ENCODE results near the gene NOTCH1.

The NOTCH1 gene

GRCh38 chr9:136564379-136564988 lies 18.6 kb upstream of the NOTCH1 start:
- Histone ChIP-seq H3K18ac (ENCODE audit: low read length) (no peak overlapping the region), H3K56ac (ENCODE audit: low read length) (peak overlapping the region; percentile 39), H2AK5ac (ENCODE audit: low read length) (no peak overlapping the region), H2BK120ac (ENCODE audit: low read depth, low read length) (no peak overlapping the region), H3K36me3 (ENCODE audit: control insufficient read depth, insufficient read depth, low read length) (no peaks in the 10 kb centered on the region), H3K79me2 (ENCODE audit: control insufficient read depth, insufficient read depth, low read length) (no peaks in the 10 kb centered on the region), H3K23ac (ENCODE audit: low read length) (no peak overlapping the region), H3K9ac (ENCODE audit: low read length) (no peak overlapping the region), H3K4ac (ENCODE audit: low read depth, low read length) (no peak overlapping the region), H3K4me1 (ENCODE audit: control insufficient read depth, low read depth, low read length) (peaks cover 16% of the 10 kb centered on the region), H4K8ac (ENCODE audit: low read depth, low read length) (no peak overlapping the region), H3K4me3 (ENCODE audit: low read length) (no peak overlapping the region), H3K4me2 (ENCODE audit: low read length) (no peak overlapping the region), H4K5ac (ENCODE audit: low read length) (no peak overlapping the region), H2BK15ac (replicated peaks; ENCODE audit: low read depth) (no peak overlapping the region), H3K27me3 (ENCODE audit: insufficient read depth, low read length, poor library complexity) (no peaks in the 10 kb centered on the region), H3K27ac (ENCODE audit: low read depth, low read length) (no peak overlapping the region), H2BK5ac (ENCODE audit: low read length) (no peak overlapping the region), H3K79me1 (ENCODE audit: low read length) (peaks cover 3% of the 10 kb centered on the region)
- no CpG with 5 or more reads among the region's 21 CpGs for WGBS (ENCODE audit: extremely low coverage, insufficient coverage, low lambda C conversion rate)
- DNase-seq: peak; percentile 62

GRCh38 chr9:136563646-136564325 lies 17.9 kb upstream of the NOTCH1 start:
- H3K4me2 ChIP-seq (ENCODE audit: low read length): no peak overlapping the region
- H3K56ac ChIP-seq (ENCODE audit: low read length): no peak overlapping the region
- H2AK5ac ChIP-seq (ENCODE audit: low read length): no peak overlapping the region
- H3K4ac ChIP-seq (ENCODE audit: low read depth, low read length): no peak overlapping the region
- peaks cover 11% of the 10 kb centered on the region for H3K4me1 ChIP-seq (ENCODE audit: control insufficient read depth, low read depth, low read length)
- no peaks in the 10 kb centered on the region for H3K36me3 ChIP-seq (ENCODE audit: control insufficient read depth, insufficient read depth, low read length)
- no peaks in the 10 kb centered on the region for H3K79me1 ChIP-seq (ENCODE audit: low read length)
- no peak overlapping the region for H4K5ac ChIP-seq (ENCODE audit: low read length)
- no peak overlapping the region for H3K23ac ChIP-seq (ENCODE audit: low read length)
- H4K8ac ChIP-seq (ENCODE audit: low read depth, low read length): no peak overlapping the region
- H2BK15ac ChIP-seq (replicated peaks; ENCODE audit: low read depth): no peak overlapping the region
- WGBS (ENCODE audit: extremely low coverage, insufficient coverage, low lambda C conversion rate): no CpG with 5 or more reads among the region's 19 CpGs
- H3K18ac ChIP-seq (ENCODE audit: low read length): no peak overlapping the region
- no peak overlapping the region for H2BK120ac ChIP-seq (ENCODE audit: low read depth, low read length)
- H3K4me3 ChIP-seq (ENCODE audit: low read length): no peak overlapping the region
- H3K27me3 ChIP-seq (ENCODE audit: insufficient read depth, low read length, poor library complexity): no peaks in the 10 kb centered on the region
- H3K79me2 ChIP-seq (ENCODE audit: control insufficient read depth, insufficient read depth, low read length): no peaks in the 10 kb centered on the region
- DNase-seq: no peak
- H2BK5ac ChIP-seq (ENCODE audit: low read length): no peak overlapping the region
- no peak overlapping the region for H3K9ac ChIP-seq (ENCODE audit: low read length)
- H3K27ac ChIP-seq (ENCODE audit: low read depth, low read length): no peak overlapping the region

- peaks cover 5% of the 10 kb centered on the region for H3K4me1 ChIP-seq (ENCODE audit: control insufficient read depth, low read depth, low read length)
- H3K9ac ChIP-seq (ENCODE audit: low read length): no peak overlapping the region
- no peak overlapping the region for H3K27ac ChIP-seq (ENCODE audit: low read depth, low read length)
- H2BK5ac ChIP-seq (ENCODE audit: low read length): no peak overlapping the region
- WGBS (ENCODE audit: extremely low coverage, insufficient coverage, low lambda C conversion rate): no CpG with 5 or more reads among the region's 24 CpGs
- no peak overlapping the region for H3K4me2 ChIP-seq (ENCODE audit: low read length)
- no peaks in the 10 kb centered on the region for H3K27me3 ChIP-seq (ENCODE audit: insufficient read depth, low read length, poor library complexity)
- no peaks in the 10 kb centered on the region for H3K79me2 ChIP-seq (ENCODE audit: control insufficient read depth, insufficient read depth, low read length)
- no peak overlapping the region for H2BK120ac ChIP-seq (ENCODE audit: low read depth, low read length)
- no peak overlapping the region for H3K4me3 ChIP-seq (ENCODE audit: low read length)
- no peak overlapping the region for H2AK5ac ChIP-seq (ENCODE audit: low read length)
- H3K79me1 ChIP-seq (ENCODE audit: low read length): no peaks in the 10 kb centered on the region
- H3K4ac ChIP-seq (ENCODE audit: low read depth, low read length): no peak overlapping the region
- H4K5ac ChIP-seq (ENCODE audit: low read length): no peak overlapping the region
- H3K56ac ChIP-seq (ENCODE audit: low read length): no peak overlapping the region
- no peak overlapping the region for H4K8ac ChIP-seq (ENCODE audit: low read depth, low read length)
- H2BK15ac ChIP-seq (replicated peaks; ENCODE audit: low read depth): no peak overlapping the region
- H3K23ac ChIP-seq (ENCODE audit: low read length): no peak overlapping the region
- no peaks in the 10 kb centered on the region for H3K36me3 ChIP-seq (ENCODE audit: control insufficient read depth, insufficient read depth, low read length)
- no peak for DNase-seq
- H3K18ac ChIP-seq (ENCODE audit: low read length): no peak overlapping the region
These were observed 17.1 kb upstream of the NOTCH1 start for GRCh38 chr9:136562746-136563495.

- no peak overlapping the region for H4K5ac ChIP-seq (ENCODE audit: low read length)
- no peaks in the 10 kb centered on the region for H3K79me1 ChIP-seq (ENCODE audit: low read length)
- DNase-seq: no peak
- WGBS (ENCODE audit: extremely low coverage, insufficient coverage, low lambda C conversion rate): no CpG with 5 or more reads among the region's 23 CpGs
- no peak overlapping the region for H3K4me3 ChIP-seq (ENCODE audit: low read length)
- H2AK5ac ChIP-seq (ENCODE audit: low read length): no peak overlapping the region
- no peak overlapping the region for H3K23ac ChIP-seq (ENCODE audit: low read length)
- H3K79me2 ChIP-seq (ENCODE audit: control insufficient read depth, insufficient read depth, low read length): no peaks in the 10 kb centered on the region
- no peak overlapping the region for H3K27ac ChIP-seq (ENCODE audit: low read depth, low read length)
- no peak overlapping the region for H3K18ac ChIP-seq (ENCODE audit: low read length)
- H2BK120ac ChIP-seq (ENCODE audit: low read depth, low read length): no peak overlapping the region
- H2BK15ac ChIP-seq (replicated peaks; ENCODE audit: low read depth): no peak overlapping the region
- H3K4me2 ChIP-seq (ENCODE audit: low read length): no peak overlapping the region
- no peaks in the 10 kb centered on the region for H3K27me3 ChIP-seq (ENCODE audit: insufficient read depth, low read length, poor library complexity)
- H4K8ac ChIP-seq (ENCODE audit: low read depth, low read length): no peak overlapping the region
- H3K56ac ChIP-seq (ENCODE audit: low read length): no peak overlapping the region
- H3K4me1 ChIP-seq (ENCODE audit: control insufficient read depth, low read depth, low read length): peaks cover 5% of the 10 kb centered on the region
- no peak overlapping the region for H2BK5ac ChIP-seq (ENCODE audit: low read length)
- no peak overlapping the region for H3K4ac ChIP-seq (ENCODE audit: low read depth, low read length)
- no peak overlapping the region for H3K9ac ChIP-seq (ENCODE audit: low read length)
- H3K36me3 ChIP-seq (ENCODE audit: control insufficient read depth, insufficient read depth, low read length): no peaks in the 10 kb centered on the region
These were observed 15.9 kb upstream of the NOTCH1 start for GRCh38 chr9:136561779-136562178.

GRCh38 chr9:136560586-136560985 lies 14.7 kb upstream of the NOTCH1 start:
- Histone ChIP-seq H2BK5ac (ENCODE audit: low read length) (no peak overlapping the region), H2AK5ac (ENCODE audit: low read length) (no peak overlapping the region), H3K27ac (ENCODE audit: low read depth, low read length) (no peak overlapping the region), H3K79me2 (ENCODE audit: control insufficient read depth, insufficient read depth, low read length) (no peaks in the 10 kb centered on the region), H3K4ac (ENCODE audit: low read depth, low read length) (no peak overlapping the region), H3K4me3 (ENCODE audit: low read length) (no peak overlapping the region), H3K56ac (ENCODE audit: low read length) (no peak overlapping the region), H3K9ac (ENCODE audit: low read length) (no peak overlapping the region), H2BK120ac (ENCODE audit: low read depth, low read length) (no peak overlapping the region), H3K18ac (ENCODE audit: low read length) (no peak overlapping the region), H3K4me1 (ENCODE audit: control insufficient read depth, low read depth, low read length) (peaks cover 5% of the 10 kb centered on the region), H4K5ac (ENCODE audit: low read length) (no peak overlapping the region), H3K23ac (ENCODE audit: low read length) (no peak overlapping the region), H2BK15ac (replicated peaks; ENCODE audit: low read depth) (no peak overlapping the region), H3K36me3 (ENCODE audit: control insufficient read depth, insufficient read depth, low read length) (no peaks in the 10 kb centered on the region), H3K79me1 (ENCODE audit: low read length) (no peaks in the 10 kb centered on the region), H3K27me3 (ENCODE audit: insufficient read depth, low read length, poor library complexity) (no peaks in the 10 kb centered on the region), H4K8ac (ENCODE audit: low read depth, low read length) (no peak overlapping the region), H3K4me2 (ENCODE audit: low read length) (no peak overlapping the region)
- no CpG with 5 or more reads among the region's 3 CpGs for WGBS (ENCODE audit: extremely low coverage, insufficient coverage, low lambda C conversion rate)
- DNase-seq: no peak

All from mesendoderm (in vitro differentiated cells).